HepG2 (cell line): ENCODE measurements around the gene C1QL4. TPM values are rescaled to one million over a fixed set of nuclear protein-coding genes. Genes with fewer than 3 reads are reported as not detected.

Source experiments
- ATAC-seq: fragments of 200-7000 bp; cut with Tn5 transposase; 3 replicates; pipeline ENCODE4 v1.9.1; 2020; ENCODE audit warnings: mild to moderate bottlenecking, moderate library complexity
- BruUV-seq: library from RNA; stranded (reverse); fragments of 400-500 nt; replicated peaks from 2 replicates; lab custom pipeline; 2021; lab: Mats Ljungman, UMichigan
- CTCF ChIA-PET: fragments of 300-600 bp; formaldehyde crosslinking; extraction: SDS; loops from one replicate; lab custom pipeline; 2021; ENCODE audit warnings: low total read pairs, inconsistent platforms, low intra/inter-chr PET ratio; lab: Yijun Ruan, JAX
- POLR2A ChIA-PET: fragments of 350-600 bp; sonication (Branson Sonifier 250); formaldehyde crosslinking; loops from one replicate; lab custom pipeline; 2020; ENCODE audit warnings: antibody characterized with exemption, inconsistent platforms; lab: Yijun Ruan, JAX
- DNase-seq: peaks from one replicate; pipeline ENCODE4 v3.0.0-alpha.2; 2015; ENCODE audit warnings: low spot score
- FAIRE-seq: peaks from 3 replicates; lab custom pipeline; 2011; peaks lifted over from hg19 to GRCh38; lab: Jason Lieb, UNC
- H2AFZ ChIP-seq: one replicate; pipeline ENCODE4 v1.6.1; 2011; ENCODE audit warnings: low read length, inconsistent platforms
- H3K27ac ChIP-seq: fragments of 300-600 bp; 3 replicates; pipeline ENCODE4 v1.8.0; 2011; ENCODE audit warnings: mixed run types, mild to moderate bottlenecking, mixed read lengths, low read length, inconsistent platforms; ENCODE audit not compliant: insufficient read depth; ENCODE audit errors: extremely low read length
- H3K27me3 ChIP-seq, 2 experiments: fragments of 200-600 bp in 1 of 2; 2 replicates in 1 of 2; 3 replicates in 1 of 2; pipeline versions ENCODE4 v1.6.0 to v1.8.0; 2011; ENCODE audit warnings: low read length in 2 of 2, mild to moderate bottlenecking in 2 of 2, moderate library complexity in 2 of 2, inconsistent platforms in 1 of 2; ENCODE audit not compliant: insufficient read depth in 2 of 2, control insufficient read depth in 1 of 2
- H3K36me3 ChIP-seq, 2 experiments: fragments of 200-600 bp in 1 of 2; replicated peaks in 1 of 2; 2 replicates in 1 of 2; 3 replicates in 1 of 2; pipeline versions ENCODE4 v1.5.1 to v1.8.0; 2011; ENCODE audit warnings: low read length in 2 of 2, inconsistent platforms in 1 of 2; ENCODE audit not compliant: insufficient read depth in 2 of 2, control insufficient read depth in 1 of 2
- H3K4me1 ChIP-seq: 2 replicates; pipeline ENCODE4 v1.5.1; 2012; ENCODE audit warnings: low read length, inconsistent platforms; ENCODE audit not compliant: insufficient read depth
- H3K4me2 ChIP-seq: 2 replicates; pipeline ENCODE4 v1.6.0; 2011; ENCODE audit warnings: low read depth, low read length, inconsistent platforms
- H3K4me3 ChIP-seq, 3 experiments: fragments of 200-600 bp in 1 of 3; sonication (generic), shearing (Covaris generic) in 1 of 3; replicated peaks in 1 of 3; 2 replicates each; pipeline ENCODE4 v1.5.1; 2011 to 2016; ENCODE audit warnings: low read length in 3 of 3, inconsistent platforms in 2 of 3, low read depth in 2 of 3, mild to moderate bottlenecking in 2 of 3, control low read depth in 1 of 3, mixed read lengths in 1 of 3; ENCODE audit not compliant: insufficient read depth in 1 of 3
- H3K79me2 ChIP-seq: one replicate; pipeline ENCODE4 v1.6.1; 2011; ENCODE audit warnings: low read length, inconsistent platforms; ENCODE audit not compliant: insufficient read depth
- H3K9ac ChIP-seq: 2 replicates; pipeline ENCODE4 v1.6.0; 2011; ENCODE audit warnings: mild to moderate bottlenecking, low read depth, low read length, inconsistent platforms; ENCODE audit not compliant: insufficient read depth
- H3K9me3 ChIP-seq: 2 replicates; pipeline ENCODE4 v1.5.1; 2012; ENCODE audit warnings: mild to moderate bottlenecking, low read length
- H4K20me1 ChIP-seq: 2 replicates; pipeline ENCODE4 v1.6.0; 2011; ENCODE audit warnings: inconsistent platforms, mild to moderate bottlenecking, low read length, moderate library complexity; ENCODE audit not compliant: insufficient read depth
- JDP2 ChIP-seq: sonication (generic); formaldehyde crosslinking; IDR thresholded peaks from 2 replicates; pipeline ENCODE4 v1.8.1; 2022; ENCODE audit warnings: missing genetic modification reagents, borderline replicate concordance
- LCORL ChIP-seq, 2 experiments: fragments of 450-650 bp in 1 of 2; sonication (generic) in 1 of 2; formaldehyde crosslinking in 1 of 2; IDR thresholded peaks; 2 replicates each; pipeline versions ENCODE4 v1.5.0 to v1.6.1; 2017 to 2020; ENCODE audit warnings: antibody characterized with exemption in 1 of 2, missing genetic modification reagents in 1 of 2
- MAF1 ChIP-seq: sonication (generic); formaldehyde crosslinking; IDR thresholded peaks from 2 replicates; pipeline ENCODE4 v1.5.0; 2020; ENCODE audit warnings: missing genetic modification reagents, borderline replicate concordance
- MEIS1 ChIP-seq: sonication (generic); formaldehyde crosslinking; IDR thresholded peaks from 2 replicates; pipeline ENCODE4 v1.9.0; 2021; ENCODE audit warnings: mild to moderate bottlenecking, missing genetic modification reagents, moderate library complexity, borderline replicate concordance
- TBX2 ChIP-seq: sonication (generic); formaldehyde crosslinking; IDR thresholded peaks from 2 replicates; pipeline ENCODE4 v1.5.0; 2020; ENCODE audit warnings: missing genetic modification reagents, mild to moderate bottlenecking, borderline replicate concordance
- TSC22D2 ChIP-seq: sonication (generic); formaldehyde crosslinking; IDR thresholded peaks from 2 replicates; pipeline ENCODE4 v1.5.1; 2020; ENCODE audit warnings: missing genetic modification reagents, mild to moderate bottlenecking, borderline replicate concordance
- WIZ ChIP-seq: sonication (generic); formaldehyde crosslinking; IDR thresholded peaks from 2 replicates; pipeline ENCODE4 v1.5.1; 2020; ENCODE audit warnings: mild to moderate bottlenecking, missing genetic modification reagents
- ZNF749 ChIP-seq: sonication (generic); formaldehyde crosslinking; IDR thresholded peaks from 2 replicates; pipeline ENCODE4 v1.8.0; 2022; ENCODE audit warnings: mild to moderate bottlenecking, missing genetic modification reagents, moderate library complexity, borderline replicate concordance
- WGBS: methylation state at CpG from one replicate; pipeline ENCODE4 v1.1.6; 2017; ENCODE audit warnings: low lambda C conversion rate; 5-methylcytosine and 5-hydroxymethylcytosine counted together
- in situ Hi-C: cut with HindIII; loops from 2 replicates; pipeline ENCODE4 v1.10.0; 2017; ENCODE audit warnings: low pct_unique_long_range_greater_than_20kb; ENCODE audit not compliant: extremely low pct_ligation_motif_present
- intact Hi-C: fragments of 100-400 bp; cut with micrococcal nuclease; formaldehyde crosslinking; loops from one replicate; pipeline ENCODE4 v1.10.0; 2022; ENCODE audit not compliant: unreplicated experiment
- polyA plus RNA-seq, 8 experiments: library from polyadenylated mRNA; depleted of rRNA in 3 of 8; stranded (reverse) in 7 of 8; unstranded in 1 of 8; fragments of >200 nt; fragmentation: Illumina TruSeq in 4 of 8; extraction: Trizol in 4 of 8; gene quantifications; 2 replicates each; pipeline versions ENCODE4 v1.2.1 to v1.2.3, GENCODE V29; 2011 to 2016; ENCODE audit warnings: low read depth in 4 of 8, missing spikeins in 1 of 8, mixed read lengths in 1 of 8; ENCODE audit not compliant: insufficient read depth in 1 of 8
- total RNA-seq, 5 experiments: library from RNA; depleted of rRNA; stranded (reverse); fragments of >200 nt; fragmentation: Illumina TruSeq; extraction: Trizol; gene quantifications; 2 replicates each; pipeline ENCODE4 v1.2.3, GENCODE V29; 2016; ENCODE audit warnings: low read depth in 1 of 5
- TF ChIP-seq, protein P1 (sequence below): sonication (generic); formaldehyde crosslinking; IDR thresholded peaks from 2 replicates; pipeline ENCODE4 v1.4.0; 2020; ENCODE audit warnings: mild to moderate bottlenecking, missing genetic modification reagents, borderline replicate concordance
- TF ChIP-seq, protein P2 (sequence below): sonication (generic); formaldehyde crosslinking; IDR thresholded peaks from 2 replicates; pipeline ENCODE4 v1.4.0; 2020; ENCODE audit warnings: missing genetic modification reagents
- TF ChIP-seq, protein P3 (sequence below): sonication (generic); formaldehyde crosslinking; IDR thresholded peaks from 2 replicates; pipeline ENCODE4 v1.5.0; 2020; ENCODE audit warnings: mild to moderate bottlenecking, low read depth, missing genetic modification reagents, borderline replicate concordance

The C1QL4 gene
- total and polyA plus RNA-seq, 2 of the 13 experiments (the other 11 are each of a cell fraction or from before 2014, with no cell fraction given) = 0.03 TPM; not detected in 1

DNA sequence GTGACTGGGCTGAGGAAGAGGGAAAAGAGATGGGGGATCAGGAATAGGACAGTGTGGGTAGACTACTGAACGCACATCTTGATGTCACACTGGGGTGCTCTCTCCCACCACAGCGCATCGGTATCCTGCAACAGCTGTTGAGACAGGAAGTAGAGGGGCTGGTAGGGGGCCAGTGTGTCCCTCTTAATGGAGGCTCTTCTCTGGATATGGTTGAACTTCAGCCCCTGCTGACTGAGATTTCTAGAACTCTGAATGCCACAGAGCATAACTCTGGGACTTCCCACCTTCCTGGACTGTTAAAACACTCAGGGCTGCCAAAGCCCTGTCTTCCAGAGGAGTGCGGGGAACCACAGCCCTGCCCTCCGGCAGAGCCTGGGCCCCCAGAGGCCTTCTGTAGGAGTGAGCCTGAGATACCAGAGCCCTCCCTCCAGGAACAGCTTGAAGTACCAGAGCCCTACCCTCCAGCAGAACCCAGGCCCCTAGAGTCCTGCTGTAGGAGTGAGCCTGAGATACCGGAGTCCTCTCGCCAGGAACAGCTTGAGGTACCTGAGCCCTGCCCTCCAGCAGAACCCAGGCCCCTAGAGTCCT, 6.9 kb downstream of the C1QL4 start (continued):
- TF ChIP-seq, protein P1, sequence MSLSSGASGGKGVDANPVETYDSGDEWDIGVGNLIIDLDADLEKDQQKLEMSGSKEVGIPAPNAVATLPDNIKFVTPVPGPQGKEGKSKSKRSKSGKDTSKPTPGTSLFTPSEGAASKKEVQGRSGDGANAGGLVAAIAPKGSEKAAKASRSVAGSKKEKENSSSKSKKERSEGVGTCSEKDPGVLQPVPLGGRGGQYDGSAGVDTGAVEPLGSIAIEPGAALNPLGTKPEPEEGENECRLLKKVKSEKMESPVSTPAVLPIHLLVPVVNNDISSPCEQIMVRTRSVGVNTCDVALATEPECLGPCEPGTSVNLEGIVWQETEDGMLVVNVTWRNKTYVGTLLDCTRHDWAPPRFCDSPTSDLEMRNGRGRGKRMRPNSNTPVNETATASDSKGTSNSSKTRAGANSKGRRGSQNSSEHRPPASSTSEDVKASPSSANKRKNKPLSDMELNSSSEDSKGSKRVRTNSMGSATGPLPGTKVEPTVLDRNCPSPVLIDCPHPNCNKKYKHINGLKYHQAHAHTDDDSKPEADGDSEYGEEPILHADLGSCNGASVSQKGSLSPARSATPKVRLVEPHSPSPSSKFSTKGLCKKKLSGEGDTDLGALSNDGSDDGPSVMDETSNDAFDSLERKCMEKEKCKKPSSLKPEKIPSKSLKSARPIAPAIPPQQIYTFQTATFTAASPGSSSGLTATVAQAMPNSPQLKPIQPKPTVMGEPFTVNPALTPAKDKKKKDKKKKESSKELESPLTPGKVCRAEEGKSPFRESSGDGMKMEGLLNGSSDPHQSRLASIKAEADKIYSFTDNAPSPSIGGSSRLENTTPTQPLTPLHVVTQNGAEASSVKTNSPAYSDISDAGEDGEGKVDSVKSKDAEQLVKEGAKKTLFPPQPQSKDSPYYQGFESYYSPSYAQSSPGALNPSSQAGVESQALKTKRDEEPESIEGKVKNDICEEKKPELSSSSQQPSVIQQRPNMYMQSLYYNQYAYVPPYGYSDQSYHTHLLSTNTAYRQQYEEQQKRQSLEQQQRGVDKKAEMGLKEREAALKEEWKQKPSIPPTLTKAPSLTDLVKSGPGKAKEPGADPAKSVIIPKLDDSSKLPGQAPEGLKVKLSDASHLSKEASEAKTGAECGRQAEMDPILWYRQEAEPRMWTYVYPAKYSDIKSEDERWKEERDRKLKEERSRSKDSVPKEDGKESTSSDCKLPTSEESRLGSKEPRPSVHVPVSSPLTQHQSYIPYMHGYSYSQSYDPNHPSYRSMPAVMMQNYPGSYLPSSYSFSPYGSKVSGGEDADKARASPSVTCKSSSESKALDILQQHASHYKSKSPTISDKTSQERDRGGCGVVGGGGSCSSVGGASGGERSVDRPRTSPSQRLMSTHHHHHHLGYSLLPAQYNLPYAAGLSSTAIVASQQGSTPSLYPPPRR (CRISPR knock-in tag) = no peak

DNA sequence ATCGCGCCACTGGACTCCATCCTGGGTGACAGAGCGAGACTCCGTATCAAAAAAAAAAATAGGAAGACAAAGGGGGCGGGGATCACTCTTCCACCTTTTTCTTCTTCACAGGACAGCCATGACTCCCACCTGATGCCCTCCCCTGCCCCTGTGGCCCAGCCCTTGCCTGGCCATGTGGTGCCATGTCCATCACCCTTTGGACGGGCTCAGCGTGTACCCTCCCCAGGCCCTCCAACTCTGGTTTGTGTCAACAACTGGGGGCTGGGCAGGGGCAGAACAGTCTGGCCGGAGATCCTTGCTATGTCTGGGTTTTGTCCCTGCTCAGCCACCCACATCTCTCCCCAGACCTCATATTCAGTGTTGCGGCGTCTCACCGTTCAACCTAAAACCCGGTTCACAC, 8.2 kb downstream of the C1QL4 start:
- no peak for DNase-seq
- Histone ChIP-seq H3K9ac (no peak overlapping the region), H3K4me1 (peaks cover 21% of the 10 kb centered on the region), H3K79me2 (peaks cover 3% of the 10 kb centered on the region), H3K4me3 (no peak overlapping the region), H4K20me1 (no peaks in the 10 kb centered on the region), H3K36me3 (peaks cover 16 to 43% of the 10 kb centered on the region in 2 experiments), H3K9me3 (no peaks in the 10 kb centered on the region), H3K4me2 (no peak overlapping the region), H2AFZ (no peak overlapping the region), H3K27me3 (no peaks in the 10 kb centered on the region), H3K27ac (no peak overlapping the region)
- in situ Hi-C loops = no loop called here
- no peak for FAIRE-seq
- 98% methylated on average over 12 of the region's 12 CpGs for whole genome bisulfite sequencing
- ChIA-PET CTCF (no interaction called here), POLR2A (no interaction called here)
- no peak for ATAC-seq
- intact Hi-C loops = no loop called here
- no TSS peak for BruUV-seq
- TF ChIP-seq MEIS1 (CRISPR knock-in tag) = no peak
- TF ChIP-seq MAF1 = no peak
- TF ChIP-seq ZNF749 (CRISPR knock-in tag) = no peak
- no peak for TF ChIP-seq JDP2 (CRISPR knock-in tag)
- TF ChIP-seq, protein P2, sequence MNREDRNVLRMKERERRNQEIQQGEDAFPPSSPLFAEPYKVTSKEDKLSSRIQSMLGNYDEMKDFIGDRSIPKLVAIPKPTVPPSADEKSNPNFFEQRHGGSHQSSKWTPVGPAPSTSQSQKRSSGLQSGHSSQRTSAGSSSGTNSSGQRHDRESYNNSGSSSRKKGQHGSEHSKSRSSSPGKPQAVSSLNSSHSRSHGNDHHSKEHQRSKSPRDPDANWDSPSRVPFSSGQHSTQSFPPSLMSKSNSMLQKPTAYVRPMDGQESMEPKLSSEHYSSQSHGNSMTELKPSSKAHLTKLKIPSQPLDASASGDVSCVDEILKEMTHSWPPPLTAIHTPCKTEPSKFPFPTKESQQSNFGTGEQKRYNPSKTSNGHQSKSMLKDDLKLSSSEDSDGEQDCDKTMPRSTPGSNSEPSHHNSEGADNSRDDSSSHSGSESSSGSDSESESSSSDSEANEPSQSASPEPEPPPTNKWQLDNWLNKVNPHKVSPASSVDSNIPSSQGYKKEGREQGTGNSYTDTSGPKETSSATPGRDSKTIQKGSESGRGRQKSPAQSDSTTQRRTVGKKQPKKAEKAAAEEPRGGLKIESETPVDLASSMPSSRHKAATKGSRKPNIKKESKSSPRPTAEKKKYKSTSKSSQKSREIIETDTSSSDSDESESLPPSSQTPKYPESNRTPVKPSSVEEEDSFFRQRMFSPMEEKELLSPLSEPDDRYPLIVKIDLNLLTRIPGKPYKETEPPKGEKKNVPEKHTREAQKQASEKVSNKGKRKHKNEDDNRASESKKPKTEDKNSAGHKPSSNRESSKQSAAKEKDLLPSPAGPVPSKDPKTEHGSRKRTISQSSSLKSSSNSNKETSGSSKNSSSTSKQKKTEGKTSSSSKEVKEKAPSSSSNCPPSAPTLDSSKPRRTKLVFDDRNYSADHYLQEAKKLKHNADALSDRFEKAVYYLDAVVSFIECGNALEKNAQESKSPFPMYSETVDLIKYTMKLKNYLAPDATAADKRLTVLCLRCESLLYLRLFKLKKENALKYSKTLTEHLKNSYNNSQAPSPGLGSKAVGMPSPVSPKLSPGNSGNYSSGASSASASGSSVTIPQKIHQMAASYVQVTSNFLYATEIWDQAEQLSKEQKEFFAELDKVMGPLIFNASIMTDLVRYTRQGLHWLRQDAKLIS = no peak
- no peak for TF ChIP-seq TBX2 (CRISPR knock-in tag)
- TF ChIP-seq, protein P3, sequence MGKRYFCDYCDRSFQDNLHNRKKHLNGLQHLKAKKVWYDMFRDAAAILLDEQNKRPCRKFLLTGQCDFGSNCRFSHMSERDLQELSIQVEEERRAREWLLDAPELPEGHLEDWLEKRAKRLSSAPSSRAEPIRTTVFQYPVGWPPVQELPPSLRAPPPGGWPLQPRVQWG (CRISPR knock-in tag) = no peak
- TF ChIP-seq TSC22D2 = no peak
- no peak for TF ChIP-seq LCORL (IDR thresholded peaks at IDR 0.05)
- no peak for TF ChIP-seq LCORL (CRISPR knock-in tag; IDR thresholded peaks at IDR 0.05)
- no peak for TF ChIP-seq WIZ (CRISPR knock-in tag)
